HG03066 (cell line): ENCODE data around the gene CYP4F12.
"Not testable (repeated sequence)": the region's sequence is repeated elsewhere in the genome, so short reads cannot be mapped to it uniquely, and the experiment has no call there.

ENCODE experiments used
- ATAC-seq: cut with Tn5 transposase; IDR thresholded peaks from one replicate; pipeline ENCODE4 v1.9.1; 2021; ENCODE audit warnings: low read depth; ENCODE audit not compliant: unreplicated experiment

CYP4F12 gene

GRCh38 chr19:15644816-15645215 is 28.1 kb upstream of the CYP4F12 start:
- no peak for ATAC-seq

- no peak for ATAC-seq
These were observed 23.4 kb upstream of the CYP4F12 start for GRCh38 chr19:15649526-15649925.

- not testable (repeated sequence) for ATAC-seq
These were observed 22.8 kb upstream of the CYP4F12 start for GRCh38 chr19:15650123-15650522.

GRCh38 chr19:15651791-15652190 is 21.1 kb upstream of the CYP4F12 start:
- no peak for ATAC-seq

GRCh38 chr19:15652559-15653278 is 20.2 kb upstream of the CYP4F12 start:
- ATAC-seq, result no peak

GRCh38 chr19:15656467-15656866 is 16.4 kb upstream of the CYP4F12 start:
- no peak for ATAC-seq

- ATAC-seq, result no peak
These were observed 9.6 kb upstream of the CYP4F12 start for GRCh38 chr19:15663247-15663646.

GRCh38 chr19:15666186-15666585 is 6.7 kb upstream of the CYP4F12 start:
- ATAC-seq, result no peak

GRCh38 chr19:15666883-15667282 is 6.0 kb upstream of the CYP4F12 start:
- no peak for ATAC-seq

GRCh38 chr19:15669440-15669839 is 3.4 kb upstream of the CYP4F12 start:
- no peak for ATAC-seq

- ATAC-seq, result no peak
These were observed 3.0 kb upstream of the CYP4F12 start for GRCh38 chr19:15669891-15670290.

GRCh38 chr19:15671237-15671821 is 1.6 kb upstream of the CYP4F12 start:
- ATAC-seq, result no peak

GRCh38 chr19:15671891-15672579 is 852 bp upstream of the CYP4F12 start:
- no peak for ATAC-seq

GRCh38 chr19:15673176-15673654 is 328 bp downstream of the CYP4F12 start:
- ATAC-seq, result no peak

- ATAC-seq, result no peak
These were observed 2.7 kb downstream of the CYP4F12 start for GRCh38 chr19:15675560-15675959.

- no peak for ATAC-seq
These were observed 6.2 kb downstream of the CYP4F12 start for GRCh38 chr19:15679089-15679488.

- not testable (repeated sequence) for ATAC-seq
These were observed 7.0 kb downstream of the CYP4F12 start for GRCh38 chr19:15679865-15680264.

GRCh38 chr19:15680478-15681322 is 7.8 kb downstream of the CYP4F12 start:
- ATAC-seq, result no peak

GRCh38 chr19:15683411-15683810 is 10.5 kb downstream of the CYP4F12 start:
- ATAC-seq, result no peak

- no peak for ATAC-seq
These were observed 11.9 kb downstream of the CYP4F12 start for GRCh38 chr19:15684828-15685227.
